Adrenal gland (tissue), 12 donors: Measurements from ENCODE around the gene ZNF586. TPM values are rescaled to one million over a fixed set of nuclear protein-coding genes. Genes with fewer than 3 reads are reported as not detected.
A peak's percentile ranks its signal among the peaks of the same experiment; 100 is the strongest.

Experiments
- DNase-seq, 7 donors: peaks; one replicate each; pipeline ENCODE4 v3.0.0-alpha.2; 2019 to 2020
- H3K27ac ChIP-seq, 5 donors: fragments of 200-600 bp; sonication (generic) in 4 of 5; 1 replicate in 3 of 5; 2 replicates in 2 of 5; pipeline versions ENCODE4 v1.5.1 to v1.8.0; 2016 to 2020; ENCODE audit warnings: mild to moderate bottlenecking in 1 of 5
- H3K27me3 ChIP-seq: fragments of 200-600 bp; 2 replicates; pipeline ENCODE4 v1.8.0; 2021
- H3K36me3 ChIP-seq, 2 donors: fragments of 200-600 bp; replicated peaks in 1 of 2; 1 replicate in 1 of 2; 2 replicates in 1 of 2; pipeline versions ENCODE4 v1.5.1 to v1.8.0; 2018 to 2022
- H3K4me1 ChIP-seq, 2 donors: fragments of 200-600 bp; replicated peaks in 1 of 2; 1 replicate in 1 of 2; 2 replicates in 1 of 2; pipeline versions ENCODE4 v1.5.1 to v1.8.0; 2018 to 2021
- H3K4me3 ChIP-seq, 4 donors: fragments of 200-600 bp; sonication (generic) in 3 of 4; one replicate each; pipeline ENCODE4 v1.5.1; 2016 to 2018
- H3K9me3 ChIP-seq, 3 donors: fragments of 200-600 bp; sonication (generic) in 1 of 3; replicated peaks in 1 of 3; 1 replicate in 2 of 3; 2 replicates in 1 of 3; pipeline versions ENCODE4 v1.5.1 to v1.8.0; 2016 to 2021
- POLR2A ChIP-seq, 2 donors: fragments of 450-650 bp; IDR thresholded peaks; one replicate each; pipeline ENCODE4 v1.6.1; 2017; ENCODE audit warnings: antibody characterized with exemption in 2 of 2, mild to moderate bottlenecking in 2 of 2, moderate library complexity in 1 of 2
- WGBS, 4 donors: extraction: QIAGEN DNeasy Blood & Tissue Kit in 2 of 4; methylation state at CpG; one replicate each; pipeline versions ENCODE4 v1.1.5 to v1.1.7; 2013 to 2017; 5-methylcytosine and 5-hydroxymethylcytosine counted together
- intact Hi-C, 2 donors: fragments of 100-400 bp; cut with DNase I; formaldehyde crosslinking; loops; one replicate each; pipeline versions ENCODE4 v1.14.1 to v1.15.0; 2022 to 2023
- polyA plus RNA-seq, 3 donors: library from polyadenylated mRNA; stranded (reverse); fragments of 200-250 nt in 2 of 3; fragments of 350-450 nt in 1 of 3; fragmentation: Illumina TruSeq in 1 of 3; extraction: RNeasy Lipid Tissue Mini Kit (QIAGEN cat#74804) in 1 of 3; gene quantifications; one replicate each; pipeline ENCODE4 v1.2.3, GENCODE V29; 2013 to 2014
- total RNA-seq, 9 donors: library from RNA; depleted of rRNA in 4 of 9; stranded (reverse); fragments of >200 nt in 4 of 9; fragments of 120-200 nt in 1 of 9; fragmentation: NEBNext Ultra II Directional in 1 of 9; extraction: Animal tissue kit (Norgen Biotek cat#: 25700) in 1 of 9; gene quantifications; one replicate each; pipeline versions ENCODE4 v1.1.0 to v1.2.4, GENCODE V29; 2013 to 2023
- TF ChIP-seq, protein P1 (sequence below), 6 experiments: fragments of 450-650 bp in 4 of 6; fragments of 200-600 bp in 2 of 6; sonication (generic) in 1 of 6; IDR thresholded peaks; 1 replicate in 5 of 6; 2 replicates in 1 of 6; pipeline versions ENCODE4 v1.5.1 to v1.8.0; 2016 to 2021; ENCODE audit warnings: antibody characterized with exemption in 6 of 6, mild to moderate bottlenecking in 2 of 6, moderate library complexity in 1 of 6
- donor health status: healthy with polysubstance abuse.
- donor health status: Bipolar disorder and iron deficiency.
- donor health status: DM: yes; HTN: yes; CAD: no.
- donor health status: DM: no; HTN: no; CAD: no.
- donor health status: DM: no; HTN: no; CAD: no.
- donor health status: DM: yes; HTN: yes; CAD: no.

ZNF586 gene
- total and polyA plus RNA-seq, 12 donors: 3.6 to 19.0 (median 12.7) TPM

DNA sequence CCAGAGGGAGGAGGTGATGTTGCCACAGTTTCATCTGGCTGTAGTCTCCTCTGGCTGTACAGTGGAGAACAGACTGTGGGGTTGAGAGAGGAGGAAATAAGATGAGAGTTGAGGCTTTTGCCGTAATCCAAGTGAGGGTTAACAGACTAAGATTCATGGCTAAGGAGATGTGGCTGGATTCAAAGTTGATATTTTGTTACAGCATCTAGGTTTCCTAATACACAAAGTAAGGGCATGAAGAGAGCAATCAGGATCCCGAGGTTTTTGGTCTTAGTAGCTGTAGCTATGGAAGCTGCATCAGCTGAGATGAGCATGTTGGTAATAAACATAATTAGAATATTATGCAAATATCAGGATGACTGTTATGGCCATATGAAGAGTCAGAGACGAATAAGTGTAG is 21.4 kb upstream of the ZNF586 start:
- no peak for TF ChIP-seq POLR2A (IDR thresholded peaks at IDR 0.05)
- TF ChIP-seq, protein P1, sequence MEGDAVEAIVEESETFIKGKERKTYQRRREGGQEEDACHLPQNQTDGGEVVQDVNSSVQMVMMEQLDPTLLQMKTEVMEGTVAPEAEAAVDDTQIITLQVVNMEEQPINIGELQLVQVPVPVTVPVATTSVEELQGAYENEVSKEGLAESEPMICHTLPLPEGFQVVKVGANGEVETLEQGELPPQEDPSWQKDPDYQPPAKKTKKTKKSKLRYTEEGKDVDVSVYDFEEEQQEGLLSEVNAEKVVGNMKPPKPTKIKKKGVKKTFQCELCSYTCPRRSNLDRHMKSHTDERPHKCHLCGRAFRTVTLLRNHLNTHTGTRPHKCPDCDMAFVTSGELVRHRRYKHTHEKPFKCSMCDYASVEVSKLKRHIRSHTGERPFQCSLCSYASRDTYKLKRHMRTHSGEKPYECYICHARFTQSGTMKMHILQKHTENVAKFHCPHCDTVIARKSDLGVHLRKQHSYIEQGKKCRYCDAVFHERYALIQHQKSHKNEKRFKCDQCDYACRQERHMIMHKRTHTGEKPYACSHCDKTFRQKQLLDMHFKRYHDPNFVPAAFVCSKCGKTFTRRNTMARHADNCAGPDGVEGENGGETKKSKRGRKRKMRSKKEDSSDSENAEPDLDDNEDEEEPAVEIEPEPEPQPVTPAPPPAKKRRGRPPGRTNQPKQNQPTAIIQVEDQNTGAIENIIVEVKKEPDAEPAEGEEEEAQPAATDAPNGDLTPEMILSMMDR (IDR thresholded peaks at IDR 0.05): no peak
- Histone ChIP-seq H3K4me3 (peak overlapping the region in 1 of 4 donors; percentile 96), H3K4me1 (peaks cover 7 to 19% of the 10 kb centered on the region in 2 donors), H3K27ac (no peak overlapping the region), H3K36me3 (peaks cover 0 to 29% of the 10 kb centered on the region in 2 donors), H3K9me3 (no peaks in the 10 kb centered on the region), H3K27me3 (no peaks in the 10 kb centered on the region)
- intact Hi-C loops: loop anchor here (10.0 kb wide), 2 partner anchors 67 to 147 kb away; partner anchors contain the start of gene ZNF552 (in 1 of the 2)
- no peak for DNase-seq
- WGBS, 4 donors: 91 to 96% (median 93%) methylated on average over 3 of the region's 3 CpGs

DNA sequence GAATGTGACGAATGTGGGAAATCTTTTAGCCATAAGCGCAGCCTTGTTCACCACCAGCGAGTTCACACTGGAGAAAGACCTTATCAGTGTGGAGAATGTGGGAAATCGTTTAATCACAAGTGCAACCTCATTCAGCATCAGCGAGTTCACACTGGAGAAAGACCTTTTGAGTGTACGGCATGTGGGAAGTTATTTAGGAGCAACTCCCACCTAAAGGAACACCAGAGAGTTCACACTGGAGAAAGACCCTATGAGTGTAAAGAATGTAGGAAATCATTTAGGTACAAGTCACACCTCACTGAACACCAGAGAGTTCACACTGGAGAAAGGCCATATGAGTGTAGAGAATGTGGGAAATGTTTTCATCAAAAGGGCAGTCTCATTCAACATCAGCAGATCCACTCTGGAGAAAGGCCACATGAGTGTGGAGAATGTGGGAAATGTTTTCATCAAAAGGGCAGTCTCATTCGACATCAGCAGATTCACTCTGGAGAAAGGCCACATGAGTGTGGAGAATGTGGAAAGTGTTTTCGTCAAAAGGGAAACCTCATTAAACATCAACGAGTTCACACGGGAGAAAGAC is 15.3 kb upstream of the ZNF586 start:
- WGBS, 4 donors: 94 to 99% (median 98%) methylated on average over 10 of the region's 10 CpGs
- H3K4me3 ChIP-seq: no peak overlapping the region
- H3K9me3 ChIP-seq: peaks cover 0 to 20% (median 0%) of the 10 kb centered on the region in 3 donors
- H3K27ac ChIP-seq: no peak overlapping the region
- H3K27me3 ChIP-seq: no peaks in the 10 kb centered on the region
- TF ChIP-seq POLR2A (IDR thresholded peaks at IDR 0.05): no peak
- TF ChIP-seq, protein P1 (IDR thresholded peaks at IDR 0.05): no peak
- intact Hi-C loops: no loop called here
- H3K36me3 ChIP-seq: peaks cover 0 to 53% of the 10 kb centered on the region in 2 donors
- no peak for DNase-seq
- H3K4me1 ChIP-seq: peaks cover 0 to under 1% of the 10 kb centered on the region in 2 donors

DNA sequence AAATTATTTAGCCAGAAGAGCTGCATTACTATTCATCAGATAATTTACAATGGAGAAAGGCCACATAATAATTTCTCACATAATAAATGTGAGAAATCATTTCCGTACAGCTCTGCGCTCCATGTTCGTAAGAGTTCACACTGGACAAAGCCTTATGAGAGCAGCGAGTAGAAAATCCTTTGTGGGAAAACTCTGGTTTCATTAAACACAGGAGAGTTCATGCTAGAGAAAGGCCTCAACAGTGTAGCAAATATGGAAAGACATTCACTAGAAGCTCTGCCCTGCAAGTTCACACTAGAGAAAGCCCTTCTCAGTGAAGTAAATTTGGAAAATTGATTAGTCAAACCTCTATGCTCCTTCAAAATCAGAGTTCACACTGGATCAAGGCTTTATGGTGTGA is 14.4 kb upstream of the ZNF586 start:
- no peak for DNase-seq
- Histone ChIP-seq H3K4me3 (no peak overlapping the region), H3K27me3 (no peaks in the 10 kb centered on the region), H3K9me3 (peaks cover 0 to 20% (median 0%) of the 10 kb centered on the region in 3 donors), H3K4me1 (no peaks in the 10 kb centered on the region), H3K27ac (no peak overlapping the region), H3K36me3 (peaks cover 0 to 53% of the 10 kb centered on the region in 2 donors)
- intact Hi-C loops: no loop called here
- TF ChIP-seq POLR2A (IDR thresholded peaks at IDR 0.05): no peak
- TF ChIP-seq, protein P1 (IDR thresholded peaks at IDR 0.05): no peak
- 85 to 99% (median 98%) methylated on average over 4 of the region's 4 CpGs for WGBS, 4 donors

DNA sequence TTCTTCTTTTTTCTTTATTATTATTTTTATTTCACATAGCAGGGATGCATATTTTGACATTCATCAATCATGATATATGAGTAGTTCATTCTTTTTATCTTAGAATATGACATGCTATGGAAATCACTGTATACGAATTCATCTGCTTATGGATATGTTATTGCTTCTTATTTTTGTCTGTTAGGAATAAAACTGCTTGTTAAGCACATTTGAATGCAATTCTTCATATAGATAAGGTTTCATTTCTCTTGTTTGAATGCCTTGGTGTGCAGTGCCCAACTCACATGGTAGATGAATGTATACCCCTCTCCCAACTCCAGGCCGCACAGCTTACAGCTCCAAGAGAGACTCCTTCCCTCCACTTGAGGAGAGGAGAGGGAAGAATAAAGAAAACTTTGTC is 11.5 kb upstream of the ZNF586 start:
- TF ChIP-seq, protein P1 (IDR thresholded peaks at IDR 0.05): no peak
- no peak for TF ChIP-seq POLR2A (IDR thresholded peaks at IDR 0.05)
- intact Hi-C loops: no loop called here
- Histone ChIP-seq H3K4me1 (no peaks in the 10 kb centered on the region), H3K27me3 (no peaks in the 10 kb centered on the region), H3K9me3 (peaks cover 0 to 20% (median 0%) of the 10 kb centered on the region in 3 donors), H3K4me3 (no peak overlapping the region), H3K27ac (no peak overlapping the region), H3K36me3 (peaks cover 0 to 30% of the 10 kb centered on the region in 2 donors)
- WGBS, 4 donors: 92 to 97% (median 95%) methylated on average over 2 of the region's 2 CpGs
- DNase-seq: no peak
